Prostate gland (tissue), 2 donors: ENCODE measurements around the gene NEK6. TPM values are rescaled to one million over a fixed set of nuclear protein-coding genes. Genes with fewer than 3 reads are reported as not detected.

Experiments
- DNase-seq: peaks from one replicate; pipeline ENCODE4 v3.0.0-alpha.2; 2019; ENCODE audit warnings: low spot score
- H3K27ac ChIP-seq, 2 donors: fragments of 200-600 bp; sonication (generic); 2 replicates each; pipeline ENCODE4 v1.5.1; 2017 to 2019
- H3K27me3 ChIP-seq: fragments of 200-600 bp; sonication (generic); replicated peaks from 2 replicates; pipeline ENCODE4 v1.5.1; 2019; ENCODE audit not compliant: insufficient read depth
- H3K36me3 ChIP-seq, 2 donors: fragments of 200-600 bp; sonication (generic); 1 replicate in 1 of 2; 2 replicates in 1 of 2; pipeline versions ENCODE4 v1.5.1 to v1.8.1; 2017 to 2019
- H3K4me1 ChIP-seq: fragments of 200-600 bp; sonication (generic); replicated peaks from 2 replicates; pipeline ENCODE4 v1.5.1; 2019
- H3K4me3 ChIP-seq, 2 donors: fragments of 200-600 bp; sonication (generic); 2 replicates each; pipeline ENCODE4 v1.5.1; 2017 to 2019
- H3K9me3 ChIP-seq: fragments of 200-600 bp; sonication (generic); 2 replicates; pipeline ENCODE4 v1.5.1; 2017
- POLR2A ChIP-seq: fragments of 450-650 bp; IDR thresholded peaks from one replicate; pipeline ENCODE4 v1.6.1; 2016; ENCODE audit warnings: antibody characterized with exemption, mild to moderate bottlenecking
- POLR2AphosphoS5 ChIP-seq: sonication (generic); formaldehyde crosslinking; IDR thresholded peaks from one replicate; pipeline ENCODE4 v1.6.1; 2017; ENCODE audit warnings: antibody characterized with exemption
- WGBS: methylation state at CpG from one replicate; pipeline ENCODE4 v1.1.5; 2018; 5-methylcytosine and 5-hydroxymethylcytosine counted together
- intact Hi-C: fragments of 100-400 bp; cut with DNase I; formaldehyde crosslinking; loops from one replicate; pipeline ENCODE4 v1.14.2; 2022
- total RNA-seq, 2 donors: library from RNA; depleted of rRNA; stranded (reverse); fragments of >200 nt; gene quantifications; one replicate each; pipeline ENCODE4 v1.1.0, GENCODE V29; 2016
- TF ChIP-seq, protein P1 (sequence below), 4 experiments: fragments of 200-600 bp in 2 of 4; fragments of 450-650 bp in 2 of 4; sonication (generic) in 2 of 4; IDR thresholded peaks; 1 replicate in 3 of 4; 2 replicates in 1 of 4; pipeline ENCODE4 v1.5.1; 2016 to 2019; ENCODE audit warnings: antibody characterized with exemption in 4 of 4, mild to moderate bottlenecking in 2 of 4, moderate library complexity in 2 of 4

Gene NEK6
- total RNA-seq, 2 donors from 2014 or later = 32.3 to 44.2 TPM

DNA sequence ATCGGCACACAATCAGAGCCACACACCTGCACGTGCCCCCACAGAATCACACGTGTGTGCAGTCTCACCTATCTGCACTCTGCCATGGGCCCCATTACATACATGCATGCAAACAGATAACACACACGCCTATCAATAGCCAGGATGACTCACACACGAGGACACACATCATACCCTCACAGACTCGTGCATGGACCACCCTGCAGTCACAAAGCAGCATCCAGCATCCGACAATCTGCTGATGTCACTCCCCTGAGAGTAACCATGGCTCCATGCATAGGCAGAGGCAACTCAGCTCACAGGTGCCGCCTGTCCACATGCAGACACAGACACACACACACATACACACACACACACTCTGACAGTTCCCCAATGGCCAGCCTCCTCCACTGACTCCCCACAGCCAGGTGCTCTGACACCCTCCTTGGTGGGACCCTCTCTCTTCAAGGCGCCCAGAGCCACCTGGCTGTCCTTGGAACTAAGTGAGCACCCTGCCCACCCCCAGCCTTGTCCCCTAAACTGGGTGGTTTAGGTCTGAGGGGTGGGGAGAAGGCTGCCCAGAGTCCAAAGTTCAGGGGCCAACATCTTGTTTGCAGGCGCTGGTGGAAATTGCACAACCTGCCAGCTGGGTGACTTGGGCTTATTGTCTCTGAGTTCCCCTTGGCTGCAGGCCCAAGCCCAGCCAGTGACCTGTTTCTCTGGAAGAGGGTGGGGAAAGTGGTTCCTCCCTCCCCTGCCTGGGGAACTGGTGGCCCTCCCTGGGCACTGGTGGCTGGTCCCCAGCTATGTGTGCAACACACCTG lies 34.6 kb upstream of the NEK6 start:
- DNase-seq = peak; percentile 79
- Histone ChIP-seq H3K36me3 (no peaks in the 10 kb centered on the region), H3K27ac (no peak overlapping the region), H3K9me3 (no peaks in the 10 kb centered on the region), H3K27me3 (no peaks in the 10 kb centered on the region), H3K4me1 (peaks cover 11% of the 10 kb centered on the region), H3K4me3 (no peak overlapping the region)
- TF ChIP-seq, protein P1, sequence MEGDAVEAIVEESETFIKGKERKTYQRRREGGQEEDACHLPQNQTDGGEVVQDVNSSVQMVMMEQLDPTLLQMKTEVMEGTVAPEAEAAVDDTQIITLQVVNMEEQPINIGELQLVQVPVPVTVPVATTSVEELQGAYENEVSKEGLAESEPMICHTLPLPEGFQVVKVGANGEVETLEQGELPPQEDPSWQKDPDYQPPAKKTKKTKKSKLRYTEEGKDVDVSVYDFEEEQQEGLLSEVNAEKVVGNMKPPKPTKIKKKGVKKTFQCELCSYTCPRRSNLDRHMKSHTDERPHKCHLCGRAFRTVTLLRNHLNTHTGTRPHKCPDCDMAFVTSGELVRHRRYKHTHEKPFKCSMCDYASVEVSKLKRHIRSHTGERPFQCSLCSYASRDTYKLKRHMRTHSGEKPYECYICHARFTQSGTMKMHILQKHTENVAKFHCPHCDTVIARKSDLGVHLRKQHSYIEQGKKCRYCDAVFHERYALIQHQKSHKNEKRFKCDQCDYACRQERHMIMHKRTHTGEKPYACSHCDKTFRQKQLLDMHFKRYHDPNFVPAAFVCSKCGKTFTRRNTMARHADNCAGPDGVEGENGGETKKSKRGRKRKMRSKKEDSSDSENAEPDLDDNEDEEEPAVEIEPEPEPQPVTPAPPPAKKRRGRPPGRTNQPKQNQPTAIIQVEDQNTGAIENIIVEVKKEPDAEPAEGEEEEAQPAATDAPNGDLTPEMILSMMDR (IDR thresholded peaks at IDR 0.05) = no peak
- peak; percentile 74 for TF ChIP-seq POLR2AphosphoS5
- WGBS = 80% methylated on average over 10 of the region's 10 CpGs
- intact Hi-C loops = no loop called here

GRCh38 chr9:124225945-124226344 lies 31.8 kb upstream of the NEK6 start:
- H3K27me3 ChIP-seq = no peaks in the 10 kb centered on the region
- no peak overlapping the region for H3K4me3 ChIP-seq
- peaks cover 7% of the 10 kb centered on the region for H3K4me1 ChIP-seq
- DNase-seq = no peak
- intact Hi-C loops = no loop called here
- TF ChIP-seq POLR2AphosphoS5 (peak; percentile 62), POLR2A (no peak)
- TF ChIP-seq, protein P1 (IDR thresholded peaks at IDR 0.05) = no peak
- no peaks in the 10 kb centered on the region for H3K36me3 ChIP-seq
- no peak overlapping the region for H3K27ac ChIP-seq
- no peaks in the 10 kb centered on the region for H3K9me3 ChIP-seq

DNA sequence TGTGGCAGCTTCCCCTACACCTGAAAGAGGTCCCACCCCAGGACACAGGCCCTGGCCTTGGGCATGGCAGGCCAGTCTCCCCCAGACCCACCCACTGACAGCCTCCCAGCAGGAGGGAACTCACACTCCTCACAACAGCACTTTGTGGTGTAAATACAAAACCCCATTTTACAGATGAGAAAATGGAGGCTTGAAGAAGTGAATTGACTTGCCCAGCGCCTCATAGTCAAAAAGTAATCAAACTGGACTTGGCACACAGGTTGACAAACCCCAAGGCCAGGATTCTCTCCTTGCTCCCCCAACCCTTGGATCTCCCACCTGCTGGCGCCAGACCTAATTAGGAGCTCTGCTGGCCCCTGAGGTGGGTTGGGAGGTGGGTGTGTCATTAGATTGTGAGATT lies 29.2 kb upstream of the NEK6 start:
- H3K36me3 ChIP-seq = no peaks in the 10 kb centered on the region
- no peak overlapping the region for H3K4me3 ChIP-seq
- H3K4me1 ChIP-seq = peaks cover 1% of the 10 kb centered on the region
- no peak for TF ChIP-seq POLR2AphosphoS5
- TF ChIP-seq, protein P1 (IDR thresholded peaks at IDR 0.05) = no peak
- TF ChIP-seq POLR2A = no peak
- intact Hi-C loops = no loop called here
- no peaks in the 10 kb centered on the region for H3K9me3 ChIP-seq
- H3K27me3 ChIP-seq = no peaks in the 10 kb centered on the region
- H3K27ac ChIP-seq = no peak overlapping the region
- DNase-seq = no peak
- WGBS = 88% methylated on average over 2 of the region's 2 CpGs

DNA sequence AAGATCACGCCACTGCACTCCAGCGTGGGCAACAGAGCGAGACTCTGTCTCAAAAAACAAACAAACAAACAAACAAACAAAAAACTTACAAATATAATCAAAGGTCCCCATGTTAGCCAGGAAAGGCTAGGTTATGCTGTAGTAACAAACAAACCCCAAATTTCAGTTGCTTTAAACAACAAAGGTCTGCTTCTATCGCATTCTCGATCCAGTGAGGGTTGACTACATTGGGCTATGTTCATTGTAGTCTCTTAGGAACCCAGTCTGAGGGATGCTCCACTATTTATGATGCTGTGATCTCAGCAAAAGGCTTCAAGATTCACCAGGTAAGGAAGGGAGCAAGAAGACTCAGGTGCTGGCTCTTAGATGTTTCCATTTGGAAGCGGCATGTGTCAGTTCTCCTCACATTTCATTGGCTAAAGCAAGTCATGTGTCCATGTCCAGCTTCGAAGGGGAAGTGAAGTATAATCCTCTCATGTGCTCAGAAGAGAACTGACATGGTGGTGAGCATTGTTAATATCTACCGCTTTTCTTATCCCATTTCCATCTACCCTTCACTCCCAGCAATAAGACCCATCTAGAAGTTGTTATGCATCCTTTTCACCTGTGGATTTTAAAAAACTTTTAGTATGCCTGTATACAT lies 26.5 kb upstream of the NEK6 start:
- Histone ChIP-seq H3K27ac (no peak overlapping the region), H3K4me1 (no peaks in the 10 kb centered on the region), H3K9me3 (no peaks in the 10 kb centered on the region), H3K4me3 (no peak overlapping the region), H3K27me3 (no peaks in the 10 kb centered on the region), H3K36me3 (no peaks in the 10 kb centered on the region)
- 88% methylated on average over 8 of the region's 8 CpGs for WGBS
- no peak for DNase-seq
- TF ChIP-seq, protein P1 (IDR thresholded peaks at IDR 0.05) = no peak
- no peak for TF ChIP-seq POLR2A
- TF ChIP-seq POLR2AphosphoS5 = no peak
- intact Hi-C loops = no loop called here
